HEK293 (cell line): ENCODE results near the gene PIGB.
A peak's percentile ranks its signal among the peaks of the same experiment; 100 is the strongest.
"Not testable (repeated sequence)": the region's sequence is repeated elsewhere in the genome, so short reads cannot be mapped to it uniquely, and the experiment has no call there.

ENCODE experiments used
- CTCF ChIA-PET: fragments of 350-600 bp; formaldehyde crosslinking; extraction: SDS; loops from one replicate; lab custom pipeline; 2021; ENCODE audit warnings: antibody characterized with exemption; lab: Yijun Ruan, JAX
- POLR2A ChIA-PET: fragments of 300-600 bp; formaldehyde crosslinking; extraction: SDS; loops from one replicate; lab custom pipeline; 2020; ENCODE audit warnings: antibody characterized with exemption, inconsistent platforms; lab: Yijun Ruan, JAX
- H3K27ac ChIP-seq: fragments of 200-500 bp; sonication (Bioruptor generic); 2 replicates; pipeline ENCODE4 v1.5.1; 2014; ENCODE audit warnings: low read depth, low read length, control low read depth, inconsistent platforms; ENCODE audit errors: extremely low read depth
- H3K36me3 ChIP-seq, 2 experiments: fragments of 200-500 bp in 1 of 2; sonication (Bioruptor generic) in 1 of 2; 1 replicate in 1 of 2; 2 replicates in 1 of 2; pipeline ENCODE4 v1.5.1; 2014 to 2017; ENCODE audit warnings: inconsistent platforms in 2 of 2, low read length in 2 of 2; ENCODE audit not compliant: control insufficient read depth in 2 of 2, insufficient read depth in 1 of 2
- H3K4me1 ChIP-seq: fragments of 200-500 bp; sonication (Bioruptor generic); 2 replicates; pipeline ENCODE4 v1.5.1; 2014; ENCODE audit warnings: mild to moderate bottlenecking, low read length, inconsistent platforms; ENCODE audit not compliant: control insufficient read depth, insufficient read depth
- H3K4me3 ChIP-seq: 2 replicates; pipeline ENCODE4 v1.5.1; 2011; ENCODE audit warnings: low read depth, mild to moderate bottlenecking, control low read depth, low read length, moderate library complexity
- H3K9me3 ChIP-seq: fragments of 200-500 bp; sonication (Bioruptor generic); 2 replicates; pipeline ENCODE4 v1.5.1; 2014; ENCODE audit warnings: low read depth, low read length, inconsistent platforms; ENCODE audit not compliant: control insufficient read depth, insufficient read depth
- IKZF3 ChIP-seq: fragments of 450-650 bp; IDR thresholded peaks from 2 replicates; pipeline ENCODE4 v1.5.0; 2018; ENCODE audit warnings: missing biosample characterization, mild to moderate bottlenecking, missing genetic modification characterization, moderate library complexity
- MYNN ChIP-seq: fragments of 450-650 bp; formaldehyde crosslinking; IDR thresholded peaks from 2 replicates; pipeline ENCODE4 v1.5.1; 2016; ENCODE audit warnings: missing biosample characterization, missing genetic modification characterization, borderline replicate concordance
- OVOL3 ChIP-seq: fragments of 450-650 bp; formaldehyde crosslinking; IDR thresholded peaks from 2 replicates; pipeline ENCODE4 v1.5.1; 2016; ENCODE audit warnings: missing biosample characterization, missing genetic modification characterization
- SCRT2 ChIP-seq: fragments of 450-650 bp; formaldehyde crosslinking; IDR thresholded peaks from 2 replicates; pipeline ENCODE4 v1.5.1; 2016; ENCODE audit warnings: missing biosample characterization, missing genetic modification characterization
- ZFP41 ChIP-seq: fragments of 450-650 bp; formaldehyde crosslinking; IDR thresholded peaks from 2 replicates; pipeline ENCODE4 v1.5.1; 2016; ENCODE audit warnings: missing biosample characterization, missing genetic modification characterization, borderline replicate concordance
- ZFP69B ChIP-seq: fragments of 450-650 bp; formaldehyde crosslinking; IDR thresholded peaks from 2 replicates; pipeline ENCODE4 v1.5.1; 2016; ENCODE audit warnings: missing biosample characterization, missing genetic modification characterization
- ZNF132 ChIP-seq: fragments of 450-650 bp; formaldehyde crosslinking; IDR thresholded peaks from 2 replicates; pipeline ENCODE4 v1.5.1; 2017; ENCODE audit warnings: missing biosample characterization, missing genetic modification characterization, borderline replicate concordance
- ZNF423 ChIP-seq: fragments of 450-650 bp; formaldehyde crosslinking; IDR thresholded peaks from 2 replicates; pipeline ENCODE4 v1.5.1; 2016; ENCODE audit warnings: missing biosample characterization, missing genetic modification characterization
- ZNF426 ChIP-seq: fragments of 450-650 bp; formaldehyde crosslinking; IDR thresholded peaks from 2 replicates; pipeline ENCODE4 v1.5.1; 2017; ENCODE audit warnings: missing biosample characterization, missing genetic modification characterization, mild to moderate bottlenecking, inconsistent platforms, moderate library complexity
- ZNF623 ChIP-seq: fragments of 450-650 bp; formaldehyde crosslinking; IDR thresholded peaks from 2 replicates; pipeline ENCODE4 v1.5.1; 2016; ENCODE audit warnings: missing biosample characterization, missing genetic modification characterization
- ZXDB ChIP-seq: fragments of 450-650 bp; formaldehyde crosslinking; IDR thresholded peaks from 2 replicates; pipeline ENCODE4 v1.5.1; 2016; ENCODE audit warnings: missing biosample characterization, missing genetic modification characterization
- TF ChIP-seq, protein P1 (sequence below): fragments of 450-650 bp; formaldehyde crosslinking; conservative IDR thresholded peaks from 2 replicates; pipeline ENCODE4 v1.5.1; 2016; ENCODE audit warnings: low read depth, missing biosample characterization, missing genetic modification characterization
- TF ChIP-seq, protein P2 (sequence below): fragments of 450-650 bp; formaldehyde crosslinking; IDR thresholded peaks from 2 replicates; pipeline ENCODE4 v1.5.1; 2016; ENCODE audit warnings: missing biosample characterization, missing genetic modification characterization, low read depth

Gene PIGB

DNA sequence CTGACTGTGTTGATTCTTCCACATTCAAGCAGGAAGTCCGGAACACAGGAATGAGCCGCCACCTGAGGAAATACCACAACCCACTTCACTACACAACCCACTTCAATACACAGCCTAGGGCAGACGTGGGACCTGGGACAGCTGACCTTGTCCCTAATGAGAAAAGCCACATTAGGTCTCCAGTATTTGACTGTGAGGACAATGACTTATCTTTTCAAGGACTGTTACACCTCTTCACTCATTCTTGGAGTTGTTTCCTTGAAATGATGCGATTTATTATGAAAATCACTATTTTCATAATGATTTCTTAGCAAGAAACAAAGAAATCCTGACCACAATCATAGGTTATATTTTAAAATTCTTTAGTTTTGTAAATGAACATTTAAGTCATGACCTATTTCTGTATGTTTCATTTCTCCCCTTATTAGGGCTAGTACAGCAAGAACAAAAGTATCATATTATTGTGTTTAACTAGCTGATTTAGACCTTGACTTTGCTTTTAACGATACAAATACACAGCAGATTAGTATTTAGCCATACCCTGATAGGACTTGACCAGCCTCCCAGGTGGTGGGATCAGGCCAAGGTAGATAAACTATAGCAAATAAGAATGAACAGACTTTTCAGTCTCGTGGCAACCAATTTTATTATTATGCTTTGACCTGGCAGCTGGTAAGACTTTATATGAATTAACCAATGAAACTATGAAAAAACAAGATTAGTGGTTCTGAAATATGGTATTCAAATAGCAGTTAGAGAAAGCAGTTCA lies 35.5 kb upstream of the PIGB start (continued):
- TF ChIP-seq MYNN (tag by site-specific recombination) (no peak), ZFP41 (tag by site-specific recombination) (no peak), ZNF132 (tag by site-specific recombination) (no peak), ZXDB (tag by site-specific recombination) (no peak), SCRT2 (tag by site-specific recombination) (no peak)
- TF ChIP-seq, protein P1, sequence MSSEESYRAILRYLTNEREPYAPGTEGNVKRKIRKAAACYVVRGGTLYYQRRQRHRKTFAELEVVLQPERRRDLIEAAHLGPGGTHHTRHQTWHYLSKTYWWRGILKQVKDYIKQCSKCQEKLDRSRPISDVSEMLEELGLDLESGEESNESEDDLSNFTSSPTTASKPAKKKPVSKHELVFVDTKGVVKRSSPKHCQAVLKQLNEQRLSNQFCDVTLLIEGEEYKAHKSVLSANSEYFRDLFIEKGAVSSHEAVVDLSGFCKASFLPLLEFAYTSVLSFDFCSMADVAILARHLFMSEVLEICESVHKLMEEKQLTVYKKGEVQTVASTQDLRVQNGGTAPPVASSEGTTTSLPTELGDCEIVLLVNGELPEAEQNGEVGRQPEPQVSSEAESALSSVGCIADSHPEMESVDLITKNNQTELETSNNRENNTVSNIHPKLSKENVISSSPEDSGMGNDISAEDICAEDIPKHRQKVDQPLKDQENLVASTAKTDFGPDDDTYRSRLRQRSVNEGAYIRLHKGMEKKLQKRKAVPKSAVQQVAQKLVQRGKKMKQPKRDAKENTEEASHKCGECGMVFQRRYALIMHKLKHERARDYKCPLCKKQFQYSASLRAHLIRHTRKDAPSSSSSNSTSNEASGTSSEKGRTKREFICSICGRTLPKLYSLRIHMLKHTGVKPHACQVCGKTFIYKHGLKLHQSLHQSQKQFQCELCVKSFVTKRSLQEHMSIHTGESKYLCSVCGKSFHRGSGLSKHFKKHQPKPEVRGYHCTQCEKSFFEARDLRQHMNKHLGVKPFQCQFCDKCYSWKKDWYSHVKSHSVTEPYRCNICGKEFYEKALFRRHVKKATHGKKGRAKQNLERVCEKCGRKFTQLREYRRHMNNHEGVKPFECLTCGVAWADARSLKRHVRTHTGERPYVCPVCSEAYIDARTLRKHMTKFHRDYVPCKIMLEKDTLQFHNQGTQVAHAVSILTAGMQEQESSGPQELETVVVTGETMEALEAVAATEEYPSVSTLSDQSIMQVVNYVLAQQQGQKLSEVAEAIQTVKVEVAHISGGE (tag by site-specific recombination), result no peak

DNA sequence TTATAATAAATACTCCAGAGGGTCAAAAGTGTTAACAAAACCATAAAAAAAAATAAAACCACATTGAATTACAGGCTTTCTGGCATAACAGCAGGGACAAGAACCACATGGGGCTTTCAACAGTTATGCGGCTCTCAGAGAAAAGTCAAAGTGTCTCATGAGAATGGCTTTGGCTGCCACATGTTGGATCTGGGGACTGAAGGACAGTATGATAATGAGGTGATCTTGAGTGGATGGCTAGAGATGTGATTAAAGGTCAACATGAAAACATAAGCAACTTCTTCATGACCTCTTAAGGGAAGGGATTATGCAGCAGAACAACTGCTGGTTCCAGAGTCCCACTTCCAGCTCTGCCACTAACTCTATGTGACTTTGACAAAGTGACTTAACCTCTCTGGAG lies 34.6 kb upstream of the PIGB start:
- CTCF ChIA-PET, result interaction anchor here (0.5 kb wide), 1 partner anchor 68 kb away, joined by 4 read pairs; no protein-coding TSS in a partner anchor
- no peaks in the 10 kb centered on the region for H3K36me3 ChIP-seq
- POLR2A ChIA-PET, result no interaction called here
- TF ChIP-seq ZNF426 (tag by site-specific recombination) (no peak), IKZF3 (tag by site-specific recombination) (no peak), ZNF423 (no peak), ZFP69B (tag by site-specific recombination) (no peak), OVOL3 (no peak)
- TF ChIP-seq, protein P2, sequence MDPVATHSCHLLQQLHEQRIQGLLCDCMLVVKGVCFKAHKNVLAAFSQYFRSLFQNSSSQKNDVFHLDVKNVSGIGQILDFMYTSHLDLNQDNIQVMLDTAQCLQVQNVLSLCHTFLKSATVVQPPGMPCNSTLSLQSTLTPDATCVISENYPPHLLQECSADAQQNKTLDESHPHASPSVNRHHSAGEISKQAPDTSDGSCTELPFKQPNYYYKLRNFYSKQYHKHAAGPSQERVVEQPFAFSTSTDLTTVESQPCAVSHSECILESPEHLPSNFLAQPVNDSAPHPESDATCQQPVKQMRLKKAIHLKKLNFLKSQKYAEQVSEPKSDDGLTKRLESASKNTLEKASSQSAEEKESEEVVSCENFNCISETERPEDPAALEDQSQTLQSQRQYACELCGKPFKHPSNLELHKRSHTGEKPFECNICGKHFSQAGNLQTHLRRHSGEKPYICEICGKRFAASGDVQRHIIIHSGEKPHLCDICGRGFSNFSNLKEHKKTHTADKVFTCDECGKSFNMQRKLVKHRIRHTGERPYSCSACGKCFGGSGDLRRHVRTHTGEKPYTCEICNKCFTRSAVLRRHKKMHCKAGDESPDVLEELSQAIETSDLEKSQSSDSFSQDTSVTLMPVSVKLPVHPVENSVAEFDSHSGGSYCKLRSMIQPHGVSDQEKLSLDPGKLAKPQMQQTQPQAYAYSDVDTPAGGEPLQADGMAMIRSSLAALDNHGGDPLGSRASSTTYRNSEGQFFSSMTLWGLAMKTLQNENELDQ (tag by site-specific recombination), result no peak
- H3K27ac ChIP-seq, result no peak overlapping the region
- no peak overlapping the region for H3K4me3 ChIP-seq
- peaks cover 8% of the 10 kb centered on the region for H3K4me1 ChIP-seq
- no peaks in the 10 kb centered on the region for H3K9me3 ChIP-seq

DNA sequence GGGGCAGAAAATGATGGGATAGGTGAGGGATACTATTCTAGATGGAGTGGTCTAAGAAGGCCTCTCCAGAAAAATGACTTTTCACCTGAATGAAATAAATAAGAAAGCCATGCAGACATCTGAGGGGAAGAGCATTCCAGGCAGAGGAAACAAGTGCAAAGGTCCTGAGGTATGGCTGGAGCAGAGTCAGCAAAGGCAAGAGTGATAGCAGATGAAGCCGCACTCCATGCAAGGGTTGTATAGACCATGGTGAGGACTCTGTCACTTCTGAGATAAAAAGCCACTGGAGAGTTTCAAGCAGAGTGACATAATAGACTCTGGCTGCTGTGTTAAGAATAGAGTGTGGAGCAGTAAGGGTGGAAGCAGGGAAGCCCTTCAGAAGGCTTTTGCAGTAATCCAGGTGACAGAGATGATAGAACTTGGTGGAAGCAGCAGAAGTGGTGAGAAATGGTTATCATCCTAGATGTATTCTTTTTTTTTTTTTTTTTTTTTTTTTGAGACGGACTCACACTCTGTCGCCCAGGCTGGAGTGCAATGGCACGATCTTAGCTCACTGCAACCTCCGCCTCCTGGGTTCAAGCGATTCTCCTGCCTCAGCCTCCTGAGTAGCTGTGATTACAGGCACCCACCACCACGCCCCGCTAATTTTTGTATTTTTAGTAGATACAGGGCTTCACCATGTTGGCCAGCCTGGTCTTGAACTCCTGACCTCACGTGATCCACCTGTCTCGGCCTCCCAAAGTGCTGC lies 32.4 kb upstream of the PIGB start:
- TF ChIP-seq ZNF623 (tag by site-specific recombination), result peak; percentile 57
- POLR2A ChIA-PET, H3K4me3 ChIP-seq, H3K4me1 ChIP-seq, H3K9me3 ChIP-seq, H3K27ac ChIP-seq, H3K36me3 ChIP-seq: not testable (repeated sequence)
- CTCF ChIA-PET, result interaction anchor here (0.6 to 0.9 kb wide), 3 partner anchors 15 to 156 kb away, joined by 3 to 5 read pairs (median 5); no protein-coding TSS in a partner anchor
